GM13976 (cell line): ENCODE data around the gene KIDINS220.

Experiments
- DNase-seq: peaks from one replicate; pipeline ENCODE4 v3.0.0; 2012; ENCODE audit warnings: low spot score
- in situ Hi-C: fragments of 300-500 bp; cut with MboI; formaldehyde crosslinking; loops from one replicate; pipeline ENCODE4 v1.12.0; 2022; ENCODE audit warnings: low sequenced_read_pairs, mixed read lengths, inconsistent platforms; ENCODE audit not compliant: unreplicated experiment
- TF ChIP-seq, protein P1 (sequence below): IDR thresholded peaks from 2 replicates; pipeline ENCODE4 v1.5.1; 2012; ENCODE audit warnings: borderline replicate concordance, mild to moderate bottlenecking; ENCODE audit not compliant: insufficient read depth; ENCODE audit errors: extremely low read depth, missing control alignments, control extremely low read depth

Gene KIDINS220

DNA sequence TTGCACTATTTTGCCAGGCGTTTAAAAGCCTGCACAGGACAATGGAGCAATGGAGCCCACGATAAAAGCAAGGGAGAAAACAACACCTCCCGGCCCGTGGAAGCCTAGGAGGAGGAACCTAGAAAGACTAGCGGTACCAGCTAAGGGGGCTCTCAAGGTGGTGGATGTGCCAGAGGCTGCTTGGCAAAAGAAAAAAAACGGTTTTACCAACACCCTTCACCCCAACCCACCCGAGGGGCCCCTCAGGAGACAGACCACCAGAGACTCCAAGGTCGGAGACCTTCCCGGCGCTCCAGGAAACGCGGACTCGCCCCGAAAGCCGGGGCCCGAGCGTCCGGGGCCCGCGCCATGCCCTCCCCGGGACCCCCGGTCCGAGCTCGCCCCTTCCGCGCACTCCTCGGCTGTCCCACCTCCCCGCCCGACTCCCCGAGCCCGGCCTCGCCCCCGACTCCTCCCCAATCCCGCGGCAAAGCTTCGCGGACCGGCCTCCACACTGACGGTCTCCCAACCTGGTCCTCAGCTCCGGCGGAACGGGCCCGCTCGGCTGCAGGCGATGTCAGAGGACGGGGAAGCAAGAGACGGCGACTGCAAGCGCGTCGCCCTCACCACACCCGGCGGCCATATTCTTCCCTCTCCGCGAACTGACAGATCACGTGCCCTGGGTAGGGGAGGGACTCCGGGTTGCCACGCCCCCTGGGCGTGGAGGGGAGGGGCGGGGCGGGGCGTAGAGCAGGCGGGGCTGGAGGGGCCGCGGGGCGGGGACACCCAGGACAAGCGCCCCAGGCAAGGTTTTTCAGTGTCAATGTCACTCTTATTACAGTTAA is at the start of gene KIDINS220:
KIDINS220 (minus strand) TSS at position 643 of the 824 bp plus-strand sequence. CDS start 10,520 bp downstream, outside the sequence.
- peak; percentile 100 for DNase-seq
- TF ChIP-seq, protein P1, sequence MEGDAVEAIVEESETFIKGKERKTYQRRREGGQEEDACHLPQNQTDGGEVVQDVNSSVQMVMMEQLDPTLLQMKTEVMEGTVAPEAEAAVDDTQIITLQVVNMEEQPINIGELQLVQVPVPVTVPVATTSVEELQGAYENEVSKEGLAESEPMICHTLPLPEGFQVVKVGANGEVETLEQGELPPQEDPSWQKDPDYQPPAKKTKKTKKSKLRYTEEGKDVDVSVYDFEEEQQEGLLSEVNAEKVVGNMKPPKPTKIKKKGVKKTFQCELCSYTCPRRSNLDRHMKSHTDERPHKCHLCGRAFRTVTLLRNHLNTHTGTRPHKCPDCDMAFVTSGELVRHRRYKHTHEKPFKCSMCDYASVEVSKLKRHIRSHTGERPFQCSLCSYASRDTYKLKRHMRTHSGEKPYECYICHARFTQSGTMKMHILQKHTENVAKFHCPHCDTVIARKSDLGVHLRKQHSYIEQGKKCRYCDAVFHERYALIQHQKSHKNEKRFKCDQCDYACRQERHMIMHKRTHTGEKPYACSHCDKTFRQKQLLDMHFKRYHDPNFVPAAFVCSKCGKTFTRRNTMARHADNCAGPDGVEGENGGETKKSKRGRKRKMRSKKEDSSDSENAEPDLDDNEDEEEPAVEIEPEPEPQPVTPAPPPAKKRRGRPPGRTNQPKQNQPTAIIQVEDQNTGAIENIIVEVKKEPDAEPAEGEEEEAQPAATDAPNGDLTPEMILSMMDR: no peak
- in situ Hi-C loops: no loop called here

DNA sequence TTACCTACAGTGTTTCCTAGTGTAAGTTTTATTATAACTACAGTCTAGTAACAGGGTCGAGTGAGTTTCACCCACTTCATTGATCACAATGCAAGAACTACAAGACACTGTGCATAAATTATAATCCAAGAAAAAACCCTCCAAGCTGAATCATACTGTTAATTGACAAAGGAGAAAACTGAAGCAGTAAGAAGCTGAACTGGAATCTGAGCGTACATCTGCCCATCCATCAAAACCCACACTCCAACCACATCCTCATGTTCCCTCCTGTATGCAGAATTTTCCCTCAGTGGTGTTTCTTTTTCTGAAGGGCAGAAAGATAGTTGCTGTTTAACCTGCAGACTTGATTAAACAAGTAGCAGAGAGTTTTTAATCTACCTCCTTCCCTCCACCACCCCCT is 49.5 kb upstream of the KIDINS220 start:
- in situ Hi-C loops: no loop called here
- TF ChIP-seq, protein P1: no peak
- no peak for DNase-seq

DNA sequence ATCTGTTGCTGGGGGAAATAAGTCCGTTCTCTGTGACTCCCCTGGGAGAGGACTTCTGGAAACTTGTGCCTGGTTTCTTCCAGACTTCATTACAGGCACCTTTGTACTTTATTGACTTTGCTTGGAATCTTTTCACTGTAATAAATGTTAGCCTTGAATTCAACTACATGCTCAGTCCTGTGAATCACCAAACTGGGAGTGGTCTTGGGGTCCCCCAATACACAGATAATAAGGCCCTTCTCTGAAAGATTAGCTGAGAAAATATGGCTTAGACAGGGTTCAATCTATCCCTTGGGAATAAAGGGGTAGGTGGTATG is 48.7 kb upstream of the KIDINS220 start:
- in situ Hi-C loops: no loop called here
- DNase-seq: no peak
- TF ChIP-seq, protein P1: no peak

DNA sequence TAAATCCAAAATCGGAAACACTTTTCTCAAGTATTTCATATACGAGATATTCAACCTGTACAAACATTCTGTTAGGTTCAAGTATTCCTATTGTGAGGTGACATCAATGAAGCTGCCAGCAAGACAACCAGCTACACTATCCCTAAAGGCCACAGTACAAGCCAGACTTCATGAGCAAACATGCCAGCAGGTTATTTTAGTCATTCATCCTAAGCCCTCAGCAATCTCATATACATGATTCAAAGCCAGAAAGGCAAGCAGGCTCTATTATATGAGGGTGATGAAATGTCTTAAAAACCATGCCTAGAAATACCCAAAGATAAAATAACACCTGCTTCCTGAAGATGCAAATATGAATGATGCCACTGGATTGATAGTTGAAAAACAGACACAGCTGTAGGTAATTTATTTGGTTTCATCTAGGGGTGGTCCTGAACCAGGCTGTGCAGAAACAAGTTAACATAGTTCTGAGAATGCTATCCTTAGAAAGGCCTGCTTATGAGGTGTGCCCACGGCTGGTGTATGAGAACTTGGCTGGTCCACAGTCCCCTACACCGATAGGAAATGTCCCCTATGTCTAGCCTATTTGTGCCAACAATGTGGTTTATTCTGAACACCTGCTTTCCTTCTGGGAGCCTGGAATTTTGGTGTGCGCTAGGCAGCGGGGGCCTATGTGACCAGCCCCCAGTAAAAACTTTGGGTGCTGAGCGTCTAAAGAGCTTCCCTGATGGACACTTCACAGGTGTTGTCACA is 48.2 kb upstream of the KIDINS220 start:
- in situ Hi-C loops: no loop called here
- TF ChIP-seq, protein P1: no peak
- no peak for DNase-seq

DNA sequence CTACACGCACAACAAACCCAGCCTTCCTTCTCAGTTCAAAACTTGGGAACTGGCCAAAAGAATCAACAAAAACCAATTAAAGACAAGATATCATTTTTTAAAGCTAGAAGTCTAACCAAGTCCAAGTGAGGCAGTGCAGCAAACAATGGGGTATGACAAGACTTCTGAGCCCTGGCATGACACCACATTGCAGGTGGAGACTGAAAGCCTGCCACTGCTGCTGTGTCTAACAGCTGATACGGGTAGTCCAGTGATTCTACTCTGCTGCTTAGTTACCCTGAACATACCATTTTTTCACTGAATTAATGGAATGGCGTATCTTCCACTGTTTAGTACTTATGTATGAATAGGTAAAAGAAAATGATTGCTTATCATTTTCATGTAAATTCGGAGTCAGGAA is 47.4 kb upstream of the KIDINS220 start:
- TF ChIP-seq, protein P1: no peak
- in situ Hi-C loops: no loop called here
- no peak for DNase-seq

DNA sequence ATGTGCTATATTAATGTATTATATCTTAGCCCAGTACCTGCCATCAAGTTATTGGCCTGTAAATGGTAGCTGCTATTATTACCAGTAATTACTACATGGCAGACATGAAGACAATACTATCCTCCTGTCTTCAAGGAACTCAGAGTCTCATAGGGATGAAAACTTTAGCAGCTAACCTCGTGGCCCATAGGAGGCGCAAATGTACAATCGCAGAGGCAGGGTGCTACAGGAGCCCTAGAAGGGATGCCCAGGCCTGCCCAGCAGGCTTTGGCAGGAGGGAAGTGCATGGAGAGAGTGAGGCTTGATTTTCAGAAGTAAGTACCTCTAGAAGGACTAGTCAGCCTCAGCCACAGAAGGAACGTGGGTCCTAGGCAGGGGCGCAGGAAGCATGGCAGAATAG is 44.7 kb upstream of the KIDINS220 start:
- in situ Hi-C loops: no loop called here
- no peak for DNase-seq
- TF ChIP-seq, protein P1: no peak
